IPS-20b (cell line): ENCODE measurements around the gene RIPK4.
"Not testable (repeated sequence)": the region's sequence is repeated elsewhere in the genome, so short reads cannot be mapped to it uniquely, and the experiment has no call there.

Experiments used
- H3K27ac ChIP-seq: one replicate; pipeline ENCODE4 v1.5.1; 2013; ENCODE audit warnings: low read length
- H3K27me3 ChIP-seq: 2 replicates; pipeline ENCODE4 v1.6.1; 2013; ENCODE audit warnings: mild to moderate bottlenecking, low read length, inconsistent platforms; ENCODE audit not compliant: insufficient read depth
- H3K36me3 ChIP-seq: 2 replicates; pipeline ENCODE4 v1.6.1; 2013; ENCODE audit warnings: low read depth, mild to moderate bottlenecking, inconsistent platforms, low read length, moderate library complexity; ENCODE audit not compliant: insufficient read depth
- H3K4me1 ChIP-seq: 2 replicates; pipeline ENCODE4 v1.6.1; 2013; ENCODE audit warnings: mild to moderate bottlenecking, control low read depth, inconsistent platforms, low read length, moderate library complexity; ENCODE audit not compliant: insufficient read depth
- H3K4me3 ChIP-seq: 2 replicates; pipeline ENCODE4 v1.5.1; 2013; ENCODE audit warnings: mild to moderate bottlenecking, low read length, inconsistent platforms
- H3K9ac ChIP-seq: 2 replicates; pipeline ENCODE4 v1.6.1; 2013; ENCODE audit warnings: low read depth, mild to moderate bottlenecking, inconsistent platforms, low read length, moderate library complexity
- H3K9me3 ChIP-seq: 2 replicates; pipeline ENCODE4 v1.6.1; 2013; ENCODE audit warnings: mild to moderate bottlenecking, low read depth, low read length, inconsistent platforms; ENCODE audit not compliant: insufficient read depth

Gene RIPK4

GRCh38 chr21:41707231-41707959 lies 59.5 kb downstream of the RIPK4 start:
- Histone ChIP-seq H3K27me3 (peaks cover 21% of the 10 kb centered on the region), H3K9me3 (no peaks in the 10 kb centered on the region), H3K27ac (no peak overlapping the region), H3K9ac (no peak overlapping the region), H3K4me3 (no peak overlapping the region), H3K4me1 (no peaks in the 10 kb centered on the region; the same call in 1 of the 2 replicates), H3K36me3 (no peaks in the 10 kb centered on the region)

GRCh38 chr21:41706678-41707077 lies 60.2 kb downstream of the RIPK4 start:
- Histone ChIP-seq H3K9me3 (no peaks in the 10 kb centered on the region), H3K36me3 (no peaks in the 10 kb centered on the region), H3K27ac (no peak overlapping the region), H3K27me3 (peaks cover 15% of the 10 kb centered on the region), H3K9ac (no peak overlapping the region), H3K4me1 (no peaks in the 10 kb centered on the region), H3K4me3 (no peak overlapping the region)

GRCh38 chr21:41706263-41706639 lies 60.6 kb downstream of the RIPK4 start:
- Histone ChIP-seq H3K9me3 (no peaks in the 10 kb centered on the region), H3K4me1 (no peaks in the 10 kb centered on the region), H3K27ac (no peak overlapping the region), H3K9ac (no peak overlapping the region), H3K4me3 (no peak overlapping the region), H3K27me3 (peaks cover 11% of the 10 kb centered on the region), H3K36me3 (no peaks in the 10 kb centered on the region)

GRCh38 chr21:41705546-41706262 lies 61.1 kb downstream of the RIPK4 start:
- H3K4me3 ChIP-seq, result no peak overlapping the region
- H3K27me3 ChIP-seq, result peaks cover 6% of the 10 kb centered on the region
- H3K9me3 ChIP-seq, result no peaks in the 10 kb centered on the region
- no peak overlapping the region for H3K27ac ChIP-seq
- H3K9ac ChIP-seq, result no peak overlapping the region
- H3K4me1 ChIP-seq, result no peaks in the 10 kb centered on the region
- no peaks in the 10 kb centered on the region for H3K36me3 ChIP-seq

GRCh38 chr21:41703857-41704501 lies 62.9 kb downstream of the RIPK4 start:
- no peaks in the 10 kb centered on the region for H3K27me3 ChIP-seq
- H3K4me3 ChIP-seq, result no peak overlapping the region
- no peak overlapping the region for H3K9ac ChIP-seq
- no peaks in the 10 kb centered on the region for H3K4me1 ChIP-seq
- H3K9me3 ChIP-seq, result no peaks in the 10 kb centered on the region
- no peak overlapping the region for H3K27ac ChIP-seq
- no peaks in the 10 kb centered on the region for H3K36me3 ChIP-seq

GRCh38 chr21:41701749-41702148 lies 65.1 kb downstream of the RIPK4 start:
- Histone ChIP-seq H3K27ac (no peak overlapping the region), H3K4me3 (no peak overlapping the region), H3K36me3 (no peaks in the 10 kb centered on the region), H3K9me3 (no peaks in the 10 kb centered on the region), H3K4me1 (no peaks in the 10 kb centered on the region), H3K9ac (no peak overlapping the region), H3K27me3 (no peaks in the 10 kb centered on the region)

GRCh38 chr21:41699311-41699710 lies 67.5 kb downstream of the RIPK4 start:
- no peaks in the 10 kb centered on the region for H3K9me3 ChIP-seq
- no peaks in the 10 kb centered on the region for H3K4me1 ChIP-seq
- no peak overlapping the region for H3K4me3 ChIP-seq
- H3K27ac ChIP-seq, result no peak overlapping the region
- H3K36me3 ChIP-seq, result no peaks in the 10 kb centered on the region
- H3K9ac ChIP-seq, result no peak overlapping the region
- H3K27me3 ChIP-seq, result no peaks in the 10 kb centered on the region

- H3K27ac ChIP-seq, result no peak overlapping the region
- no peaks in the 10 kb centered on the region for H3K9me3 ChIP-seq
- H3K9ac ChIP-seq, result no peak overlapping the region
- H3K36me3 ChIP-seq, result no peaks in the 10 kb centered on the region
- no peak overlapping the region for H3K4me3 ChIP-seq
- H3K4me1 ChIP-seq, result no peaks in the 10 kb centered on the region
- no peaks in the 10 kb centered on the region for H3K27me3 ChIP-seq
Measured at GRCh38 chr21:41698071-41698470, 68.8 kb downstream of the RIPK4 start.

- no peak overlapping the region for H3K27ac ChIP-seq
- no peaks in the 10 kb centered on the region for H3K9me3 ChIP-seq
- no peaks in the 10 kb centered on the region for H3K27me3 ChIP-seq
- no peak overlapping the region for H3K9ac ChIP-seq
- no peaks in the 10 kb centered on the region for H3K36me3 ChIP-seq
- H3K4me1 ChIP-seq, result no peaks in the 10 kb centered on the region
- H3K4me3 ChIP-seq, result no peak overlapping the region
Measured at GRCh38 chr21:41695513-41695912, 71.3 kb downstream of the RIPK4 start.

GRCh38 chr21:41694042-41694441 lies 72.8 kb downstream of the RIPK4 start:
- H3K9me3 ChIP-seq, H3K36me3 ChIP-seq, H3K27ac ChIP-seq, H3K27me3 ChIP-seq, H3K4me1 ChIP-seq, H3K4me3 ChIP-seq, H3K9ac ChIP-seq: not testable (repeated sequence)

- Histone ChIP-seq H3K9ac (no peak overlapping the region), H3K4me3 (no peak overlapping the region), H3K9me3 (no peaks in the 10 kb centered on the region), H3K27ac (no peak overlapping the region), H3K36me3 (no peaks in the 10 kb centered on the region), H3K4me1 (no peaks in the 10 kb centered on the region), H3K27me3 (no peaks in the 10 kb centered on the region)
Measured at GRCh38 chr21:41692185-41692565, 74.7 kb downstream of the RIPK4 start.
